DND-41 (cell line): ENCODE data around the gene PDIA2.
"Not testable (repeated sequence)": the region's sequence is repeated elsewhere in the genome, so short reads cannot be mapped to it uniquely, and the experiment has no call there.

Experiments
- ATAC-seq: fragments of 200-7000 bp; cut with Tn5 transposase; 3 replicates; pipeline ENCODE4 v1.9.1; 2021; ENCODE audit warnings: low read depth; ENCODE audit not compliant: insufficient read depth
- DNase-seq: peaks from one replicate; pipeline ENCODE4 v3.0.0-alpha.2; 2020
- H2AFZ ChIP-seq: 2 replicates; pipeline ENCODE4 v1.6.0; 2012; ENCODE audit warnings: low read depth, low read length
- H3K27ac ChIP-seq: 2 replicates; pipeline ENCODE4 v1.5.1; 2012; ENCODE audit warnings: low read length, inconsistent platforms
- H3K27me3 ChIP-seq: fragments of 200-600 bp; sonication (generic); 2 replicates; pipeline ENCODE4 v1.6.0; 2012; ENCODE audit warnings: low read length, mild to moderate bottlenecking, inconsistent platforms; ENCODE audit not compliant: insufficient read depth, poor library complexity
- H3K36me3 ChIP-seq: 2 replicates; pipeline ENCODE4 v1.5.1; 2012; ENCODE audit warnings: low read length, inconsistent platforms; ENCODE audit not compliant: insufficient read depth
- H3K4me1 ChIP-seq: 2 replicates; pipeline ENCODE4 v1.5.1; 2012; ENCODE audit warnings: mild to moderate bottlenecking, low read length; ENCODE audit not compliant: insufficient read depth
- H3K4me2 ChIP-seq: 2 replicates; pipeline ENCODE4 v1.6.0; 2012; ENCODE audit warnings: mild to moderate bottlenecking, moderate library complexity, low read length, inconsistent platforms; ENCODE audit not compliant: insufficient read depth
- H3K4me3 ChIP-seq, 2 experiments: fragments of 200-600 bp in 1 of 2; shearing (Covaris generic) in 1 of 2; 2 replicates each; pipeline ENCODE4 v1.5.1; 2012 to 2016; ENCODE audit warnings: inconsistent platforms in 2 of 2, low read length in 2 of 2, mild to moderate bottlenecking in 2 of 2, low read depth in 1 of 2, moderate library complexity in 1 of 2
- H3K79me2 ChIP-seq: 2 replicates; pipeline ENCODE4 v1.6.0; 2012; ENCODE audit warnings: low read length, inconsistent platforms; ENCODE audit not compliant: insufficient read depth
- H3K9ac ChIP-seq: 2 replicates; pipeline ENCODE4 v1.6.0; 2012; ENCODE audit warnings: low read depth, mild to moderate bottlenecking, inconsistent platforms, low read length, moderate library complexity
- H3K9me3 ChIP-seq: 2 replicates; pipeline ENCODE4 v1.5.1; 2012; ENCODE audit warnings: low read length, moderate library complexity, mild to moderate bottlenecking, inconsistent platforms; ENCODE audit not compliant: insufficient read depth, severe bottlenecking
- H4K20me1 ChIP-seq: 2 replicates; pipeline ENCODE4 v1.6.0; 2012; ENCODE audit warnings: low read length; ENCODE audit not compliant: insufficient read depth
- EZH2 ChIP-seq: IDR thresholded peaks from 3 replicates; pipeline ENCODE4 v1.6.1; 2012; ENCODE audit warnings: borderline replicate concordance, low read depth, mild to moderate bottlenecking, moderate library complexity, low read length, inconsistent platforms; ENCODE audit not compliant: severe bottlenecking
- TF ChIP-seq, protein P1 (sequence below): IDR thresholded peaks from 2 replicates; pipeline ENCODE4 v1.5.1; 2012; ENCODE audit warnings: borderline replicate concordance, low read length, moderate library complexity, mild to moderate bottlenecking; ENCODE audit not compliant: poor library complexity, severe bottlenecking; ENCODE audit errors: extremely low read depth

The PDIA2 gene

DNA sequence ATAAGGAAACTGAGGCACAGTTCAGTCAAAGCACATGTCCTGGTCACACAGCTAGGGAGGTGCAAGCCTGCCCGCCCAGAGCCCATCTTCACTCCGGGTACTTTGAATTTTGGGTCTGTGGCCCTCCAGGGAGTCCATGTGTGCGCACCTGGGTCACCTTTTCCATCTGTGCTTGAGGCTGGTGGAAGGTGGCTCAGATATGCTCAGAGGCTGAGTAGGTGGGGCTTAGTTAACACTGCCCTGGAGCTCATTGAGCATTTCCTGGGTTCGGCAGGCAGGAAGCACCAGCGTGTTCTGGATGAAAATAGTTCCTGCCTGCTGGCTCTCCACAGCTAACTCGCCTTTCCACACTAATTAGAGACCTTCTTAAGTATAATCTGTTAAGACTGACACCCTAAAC, 29.1 kb upstream of the PDIA2 start:
- Histone ChIP-seq H3K4me2 (no peak overlapping the region), H3K27ac (no peak overlapping the region), H3K36me3 (peaks cover 27% of the 10 kb centered on the region), H2AFZ (no peak overlapping the region), H3K79me2 (no peaks in the 10 kb centered on the region), H4K20me1 (no peaks in the 10 kb centered on the region), H3K4me1 (no peaks in the 10 kb centered on the region), H3K9ac (no peak overlapping the region), H3K27me3 (no peaks in the 10 kb centered on the region), H3K9me3 (no peaks in the 10 kb centered on the region), H3K4me3 (no peak overlapping the region)
- no peak for DNase-seq
- ATAC-seq, result no peak
- TF ChIP-seq, protein P1, sequence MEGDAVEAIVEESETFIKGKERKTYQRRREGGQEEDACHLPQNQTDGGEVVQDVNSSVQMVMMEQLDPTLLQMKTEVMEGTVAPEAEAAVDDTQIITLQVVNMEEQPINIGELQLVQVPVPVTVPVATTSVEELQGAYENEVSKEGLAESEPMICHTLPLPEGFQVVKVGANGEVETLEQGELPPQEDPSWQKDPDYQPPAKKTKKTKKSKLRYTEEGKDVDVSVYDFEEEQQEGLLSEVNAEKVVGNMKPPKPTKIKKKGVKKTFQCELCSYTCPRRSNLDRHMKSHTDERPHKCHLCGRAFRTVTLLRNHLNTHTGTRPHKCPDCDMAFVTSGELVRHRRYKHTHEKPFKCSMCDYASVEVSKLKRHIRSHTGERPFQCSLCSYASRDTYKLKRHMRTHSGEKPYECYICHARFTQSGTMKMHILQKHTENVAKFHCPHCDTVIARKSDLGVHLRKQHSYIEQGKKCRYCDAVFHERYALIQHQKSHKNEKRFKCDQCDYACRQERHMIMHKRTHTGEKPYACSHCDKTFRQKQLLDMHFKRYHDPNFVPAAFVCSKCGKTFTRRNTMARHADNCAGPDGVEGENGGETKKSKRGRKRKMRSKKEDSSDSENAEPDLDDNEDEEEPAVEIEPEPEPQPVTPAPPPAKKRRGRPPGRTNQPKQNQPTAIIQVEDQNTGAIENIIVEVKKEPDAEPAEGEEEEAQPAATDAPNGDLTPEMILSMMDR, result no peak
- TF ChIP-seq EZH2, result no peak

- DNase-seq (no peak), ATAC-seq (no peak)
- Histone ChIP-seq H3K9ac (no peak overlapping the region), H3K27me3 (no peaks in the 10 kb centered on the region), H3K4me3 (no peak overlapping the region), H3K9me3 (no peaks in the 10 kb centered on the region), H3K36me3 (peaks cover 26% of the 10 kb centered on the region), H3K27ac (no peak overlapping the region), H4K20me1 (no peaks in the 10 kb centered on the region), H2AFZ (no peak overlapping the region), H3K4me1 (no peaks in the 10 kb centered on the region), H3K79me2 (no peaks in the 10 kb centered on the region), H3K4me2 (no peak overlapping the region)
- no peak for TF ChIP-seq EZH2
- TF ChIP-seq, protein P1, result no peak
Measured at GRCh38 chr16:254461-254860, 28.5 kb upstream of the PDIA2 start.

GRCh38 chr16:255183-255582, 27.8 kb upstream of the PDIA2 start:
- no peak overlapping the region for H2AFZ ChIP-seq
- DNase-seq (no peak), ATAC-seq (no peak)
- no peak overlapping the region for H3K4me2 ChIP-seq
- no peaks in the 10 kb centered on the region for H3K79me2 ChIP-seq
- peaks cover 30% of the 10 kb centered on the region for H3K36me3 ChIP-seq
- no peaks in the 10 kb centered on the region for H4K20me1 ChIP-seq
- no peak overlapping the region for H3K27ac ChIP-seq
- H3K27me3 ChIP-seq, result no peaks in the 10 kb centered on the region
- no peaks in the 10 kb centered on the region for H3K9me3 ChIP-seq
- TF ChIP-seq, protein P1, result no peak
- no peak for TF ChIP-seq EZH2
- H3K4me1 ChIP-seq, result no peaks in the 10 kb centered on the region
- no peak overlapping the region for H3K4me3 ChIP-seq
- no peak overlapping the region for H3K9ac ChIP-seq

- H3K79me2 ChIP-seq, H2AFZ ChIP-seq, H3K4me3 ChIP-seq, H3K4me2 ChIP-seq, H3K27ac ChIP-seq, H3K4me1 ChIP-seq, H3K27me3 ChIP-seq, H3K9ac ChIP-seq, DNase-seq, H4K20me1 ChIP-seq, H3K9me3 ChIP-seq, ATAC-seq: not testable (repeated sequence)
- H3K36me3 ChIP-seq, result peaks cover 48% of the 10 kb centered on the region
Measured at GRCh38 chr16:258091-258490, 24.9 kb upstream of the PDIA2 start.
